ENCODE results near the gene LRRC25.
A peak's percentile ranks its signal among the peaks of the same experiment; 100 is the strongest.
"Not testable (repeated sequence)": the region's sequence is repeated elsewhere in the genome, so short reads cannot be mapped to it uniquely, and the experiment has no call there.

The LRRC25 gene

DNA sequence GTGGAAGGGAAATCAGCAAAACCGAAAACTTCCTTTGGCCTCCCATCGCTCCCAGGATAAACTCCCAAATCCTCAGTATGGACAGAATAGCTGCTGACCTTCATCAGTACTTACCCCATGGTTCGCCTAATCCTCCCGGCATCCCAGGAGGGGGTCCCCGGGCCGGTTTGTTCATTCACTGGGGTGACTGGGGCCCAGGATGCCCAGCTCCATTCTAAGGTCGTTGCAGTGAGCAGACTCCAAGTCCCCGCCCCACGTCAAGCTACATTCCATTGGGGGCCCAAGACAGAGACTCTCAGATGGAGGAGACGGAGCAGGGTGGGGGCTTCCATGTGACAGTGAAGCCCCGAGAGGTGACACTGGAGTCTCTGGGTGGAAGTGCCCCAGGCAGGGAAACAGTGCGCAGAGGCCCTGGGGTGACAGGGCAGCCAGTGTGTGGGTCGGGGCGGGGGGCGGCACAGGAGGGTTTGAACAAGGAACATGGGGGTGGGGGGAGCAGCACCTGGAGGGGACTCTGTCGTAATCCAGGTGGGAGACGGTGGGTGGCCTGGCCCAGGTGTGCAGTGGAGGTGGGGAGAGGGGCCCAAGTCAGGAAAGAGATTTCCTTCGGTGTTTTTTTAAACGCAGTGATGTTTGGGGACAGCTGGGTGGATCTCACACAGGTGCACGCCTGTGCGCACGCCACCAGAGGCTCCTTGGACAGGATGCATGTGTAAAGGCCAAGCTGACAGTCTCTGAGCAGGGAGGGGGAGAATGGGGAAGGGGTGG, 26.9 kb upstream of the LRRC25 start:
- no peak for DNase-seq

DNA sequence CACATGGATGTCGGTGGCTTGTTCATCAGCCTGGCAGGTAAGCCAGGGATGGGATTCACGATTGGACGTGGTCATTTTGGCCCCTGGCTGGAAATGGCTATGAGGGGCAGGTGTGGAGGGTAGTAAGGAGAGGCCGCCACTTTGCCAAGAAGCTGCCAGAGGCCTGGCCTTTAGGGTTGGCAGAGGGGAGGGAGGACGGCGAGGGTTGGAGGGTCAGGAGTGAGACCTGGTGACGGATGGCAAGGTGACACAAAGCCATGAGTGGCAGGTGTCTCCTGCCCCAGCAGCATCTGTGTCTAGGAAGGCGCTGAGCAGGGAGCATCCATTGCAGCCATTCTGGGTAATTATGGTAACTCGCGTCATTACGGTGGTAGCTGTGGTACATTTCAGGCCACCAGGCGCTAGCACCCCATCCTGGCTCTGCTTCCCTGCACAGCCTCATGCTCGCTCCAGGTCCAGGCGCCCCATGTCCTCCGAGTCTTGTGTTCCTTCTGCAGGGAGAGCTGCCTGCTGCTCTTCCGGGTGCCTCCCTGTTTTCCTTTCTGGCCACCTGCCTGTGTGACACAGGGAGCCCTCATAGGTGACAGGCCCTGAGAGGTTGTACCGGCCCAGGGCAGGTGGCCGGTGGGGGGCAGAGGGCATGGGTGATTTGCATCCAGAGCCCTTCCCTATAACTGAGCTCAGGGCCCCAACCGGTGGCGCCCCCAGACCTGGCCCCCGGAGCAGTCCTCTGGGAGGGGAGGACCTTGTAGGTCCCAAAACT, 26.0 kb upstream of the LRRC25 start:
- DNase-seq, result no peak

DNA sequence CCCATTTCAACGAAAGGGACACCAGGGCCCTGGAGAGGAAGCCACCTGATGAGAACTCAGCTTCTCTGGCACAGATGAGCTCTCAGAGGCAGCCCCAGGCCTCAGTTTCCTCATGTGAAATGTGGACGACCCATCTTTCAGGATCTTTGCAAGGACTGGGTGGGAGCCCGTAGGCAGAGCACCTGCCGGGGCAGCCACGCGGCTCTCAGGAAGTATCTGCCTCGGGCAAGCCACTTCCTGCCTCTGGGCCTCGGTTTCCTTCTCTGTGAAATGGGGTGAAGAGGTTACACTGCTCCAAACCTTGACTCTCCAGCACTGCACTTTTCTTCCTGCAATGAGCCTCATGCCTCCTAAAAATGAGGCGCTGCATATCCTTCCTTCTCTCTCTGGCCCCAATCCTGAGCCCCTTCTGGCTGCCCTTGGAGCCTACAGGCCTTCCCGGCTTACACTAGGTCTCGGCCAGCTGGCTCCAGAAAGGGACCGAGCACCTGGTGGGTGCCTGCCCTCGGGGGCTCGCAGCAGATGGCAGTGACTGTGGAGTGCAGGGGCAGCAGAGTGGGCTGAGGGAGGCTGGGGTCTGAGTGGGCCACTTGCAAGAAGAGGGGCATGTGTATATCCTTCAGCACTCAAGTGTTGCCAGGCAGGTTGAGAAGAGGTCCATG, 25.2 kb upstream of the LRRC25 start:
- DNase-seq, result no peak

DNA sequence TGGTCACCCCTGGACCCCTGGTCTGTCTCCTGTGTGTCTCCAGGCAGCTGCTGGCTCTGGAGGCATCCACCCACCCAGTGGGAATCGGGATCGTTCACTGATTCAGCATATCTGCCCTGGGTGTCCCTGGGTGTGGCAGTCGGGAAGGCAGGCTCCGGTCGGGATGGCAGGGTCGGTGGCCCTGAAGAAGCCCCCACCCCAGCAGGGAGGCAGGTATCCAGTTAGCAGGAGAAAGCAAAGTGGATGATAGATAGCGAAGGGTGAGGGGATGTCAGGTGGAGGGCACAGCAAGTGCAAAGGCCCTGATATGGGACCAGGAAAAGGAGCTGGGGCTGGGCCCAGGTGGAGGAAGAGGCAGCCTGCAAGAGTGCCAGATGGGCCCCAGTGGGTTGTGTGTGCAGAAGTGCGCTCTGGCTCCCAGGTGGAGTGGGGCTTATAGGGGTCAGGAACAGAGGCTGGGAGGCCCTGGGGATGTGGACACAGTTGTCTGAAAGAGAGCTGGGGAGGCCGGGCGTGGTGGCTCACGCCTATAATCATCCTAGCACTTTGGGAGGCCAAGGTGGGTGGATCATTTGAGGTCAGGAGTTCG, 24.0 kb upstream of the LRRC25 start:
- DNase-seq, result no peak

DNA sequence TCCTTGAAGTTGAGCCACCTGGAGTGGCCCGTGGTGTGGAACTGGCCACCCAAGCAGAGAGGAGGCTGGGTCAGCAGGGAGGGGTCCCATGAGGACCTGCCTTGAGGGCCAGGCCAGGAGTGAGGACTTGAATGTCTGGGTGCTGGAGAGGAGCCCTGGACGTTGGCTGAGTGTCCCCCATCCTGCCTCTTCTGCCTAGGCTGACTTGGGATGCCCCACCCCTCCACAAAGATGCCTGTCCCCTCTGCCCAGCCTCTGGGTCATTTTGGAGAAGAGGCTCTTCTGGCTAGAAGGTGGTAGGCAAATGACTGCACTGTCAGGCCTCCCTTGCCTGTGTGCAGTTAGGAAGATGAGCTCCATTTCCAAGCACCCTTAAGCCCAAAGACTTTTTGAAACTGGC, 23.5 kb upstream of the LRRC25 start:
- no peak for DNase-seq

DNA sequence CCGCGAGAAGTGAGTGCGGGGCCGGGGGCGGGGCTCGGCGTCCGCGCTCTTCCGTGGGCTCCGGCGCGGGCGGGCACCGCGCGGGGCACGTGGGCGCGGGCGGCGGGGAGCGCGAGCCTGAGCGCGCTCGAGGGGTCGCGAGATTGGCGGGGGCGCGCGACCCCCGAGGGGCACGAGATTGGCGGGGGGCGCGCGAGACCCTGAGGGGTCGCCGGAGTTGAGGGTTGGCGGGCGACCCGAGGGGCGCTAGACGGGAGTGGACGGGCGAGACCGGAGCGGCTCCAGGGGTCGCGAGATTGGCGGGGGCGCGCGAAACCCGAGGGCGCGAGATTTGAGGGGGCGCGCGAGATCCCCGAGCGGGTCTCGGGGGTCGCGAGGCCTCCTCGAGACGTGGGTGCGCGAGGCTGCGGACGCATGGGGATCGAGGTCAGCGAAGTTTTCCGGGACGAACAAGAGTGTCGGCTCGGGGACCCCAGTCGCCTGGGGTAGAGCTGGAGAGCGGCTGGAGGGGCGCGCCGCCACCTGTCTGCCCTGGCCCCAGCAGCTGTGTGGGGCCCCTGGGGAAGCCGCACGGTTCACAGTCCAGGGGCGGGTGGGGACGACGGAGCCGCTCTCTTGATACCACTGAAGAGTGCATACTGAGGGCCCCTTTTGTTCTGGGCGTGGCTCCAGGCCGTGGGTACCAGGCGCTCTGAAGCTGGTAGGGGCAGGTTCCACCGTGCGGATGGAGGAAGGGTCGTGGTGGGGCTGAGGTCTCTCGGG, 22.5 kb upstream of the LRRC25 start:
- peak; percentile 71 for DNase-seq

DNA sequence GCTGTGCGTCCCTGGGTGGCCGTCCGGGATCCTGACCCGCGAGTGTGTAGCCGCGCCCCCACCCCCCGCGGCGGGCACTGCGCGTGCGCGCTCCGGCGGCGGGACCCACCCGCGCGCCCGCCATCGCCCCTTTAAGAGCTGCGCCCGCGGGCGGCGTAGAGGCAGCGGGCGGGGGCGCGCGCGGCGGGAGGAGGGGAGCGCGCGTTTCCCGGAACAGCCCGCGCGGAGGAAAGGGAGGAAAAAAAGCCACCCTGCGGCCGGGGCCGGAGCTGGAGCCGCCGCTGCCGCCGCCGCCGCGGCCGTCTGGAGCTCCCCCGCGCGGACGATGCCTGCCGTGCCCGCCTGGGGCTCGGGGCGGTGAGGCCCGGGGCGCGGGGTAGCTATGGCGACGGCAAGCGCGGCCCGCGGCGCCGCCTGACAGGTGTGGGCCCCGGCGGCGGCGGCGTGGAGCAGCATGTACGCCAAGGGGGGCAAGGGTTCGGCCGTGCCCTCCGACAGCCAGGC, 21.8 kb upstream of the LRRC25 start, which contains the start of gene SSBP4:
SSBP4 (plus strand) TSS at position 204 of the 504 bp plus-strand sequence; CDS start at position 455, 251 bp downstream.
- DNase-seq, result peak; percentile 78

DNA sequence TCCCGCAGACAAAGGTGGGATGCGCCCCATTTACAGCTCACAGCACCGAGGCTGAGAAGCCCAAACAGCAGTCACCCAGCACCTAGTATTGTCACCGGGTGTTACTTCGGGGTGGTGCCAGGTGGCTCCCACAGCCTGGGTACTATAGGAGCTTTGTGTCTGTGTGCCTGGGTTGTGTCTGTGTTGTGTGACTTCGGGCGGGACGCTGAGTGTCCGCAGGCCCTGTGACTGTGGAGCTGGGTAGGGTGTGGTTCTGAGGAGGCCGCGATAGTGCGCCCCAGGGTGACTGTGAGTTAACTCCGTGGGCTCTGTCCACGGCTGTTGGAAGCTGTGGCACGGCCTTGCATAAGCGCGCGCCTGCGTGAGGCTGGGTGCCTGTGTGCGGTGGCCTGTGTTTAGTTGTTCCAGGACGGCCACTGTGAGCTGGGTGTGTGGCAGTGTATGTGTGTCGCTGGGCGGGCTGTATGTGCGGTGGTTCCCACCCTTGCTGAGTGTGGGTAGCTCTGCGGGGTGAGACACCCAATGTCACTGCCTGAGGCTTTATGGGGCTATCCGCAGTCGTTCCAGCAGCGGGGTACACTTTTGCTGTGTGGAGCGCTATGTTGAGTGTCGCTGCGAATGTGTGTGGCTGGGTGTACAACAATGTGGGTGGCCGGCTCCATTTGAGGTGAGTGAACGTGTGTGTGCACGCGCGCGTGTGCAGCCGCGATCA, 21.2 kb upstream of the LRRC25 start:
- DNase-seq, result peak; percentile 51

DNA sequence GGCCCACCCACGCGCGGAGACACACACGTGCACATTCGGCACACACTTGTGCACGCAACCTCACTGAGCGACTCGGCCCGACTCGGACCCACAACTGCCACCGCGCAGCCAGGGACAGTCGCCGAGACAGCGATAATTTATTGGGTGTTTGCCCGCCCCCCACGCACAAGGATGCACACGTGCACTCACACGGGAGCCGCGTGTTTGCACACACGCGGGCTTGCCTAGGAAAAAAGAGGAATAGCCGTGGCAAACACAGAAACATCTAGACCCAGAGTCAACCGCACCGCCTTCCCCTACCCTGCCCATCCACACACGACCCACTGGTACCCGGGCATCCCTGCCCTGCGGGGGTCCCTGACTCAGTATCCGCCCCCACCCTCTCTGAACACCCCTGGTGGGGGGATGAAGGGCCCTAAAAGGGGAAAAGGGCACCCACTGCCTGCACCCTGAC, 20.6 kb upstream of the LRRC25 start:
- peak; percentile 66 for DNase-seq

DNA sequence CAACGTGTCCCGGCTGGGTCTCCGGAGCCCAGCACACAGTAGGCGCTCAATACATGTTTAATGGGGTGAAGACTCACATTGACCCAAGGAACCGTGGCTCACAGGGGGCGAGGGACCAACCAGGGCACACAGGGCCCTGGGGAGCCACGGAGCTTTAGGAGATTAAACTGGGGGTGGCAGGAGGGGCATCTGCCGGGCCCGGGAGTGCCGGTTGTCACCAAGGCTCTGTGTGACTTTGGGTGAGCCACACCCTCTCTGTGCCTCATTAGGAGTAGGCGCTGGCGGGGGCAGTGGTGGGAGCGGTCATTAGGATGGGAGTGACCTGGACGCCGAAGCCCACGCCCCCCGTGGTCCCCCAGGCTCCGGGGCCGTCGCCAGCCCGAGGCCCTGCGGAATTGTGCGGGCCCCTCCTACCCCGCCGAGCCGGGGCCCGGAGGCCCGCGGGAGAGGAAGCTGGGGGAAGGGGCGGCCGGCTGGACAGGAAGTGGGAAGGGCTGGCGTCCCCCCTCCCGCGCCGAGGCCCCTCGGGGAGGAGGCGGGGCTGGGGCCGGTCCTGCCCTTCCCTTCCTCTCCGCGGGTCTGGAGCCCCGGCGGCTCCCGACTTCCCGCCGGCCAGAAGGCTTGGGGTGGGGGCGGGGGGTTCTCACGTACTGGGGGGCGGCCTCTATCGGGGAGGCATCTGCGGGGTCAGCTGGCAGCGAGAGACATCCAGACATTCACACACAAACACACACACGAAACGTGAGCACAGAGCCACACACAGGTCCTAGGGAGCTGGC, 20.0 kb upstream of the LRRC25 start:
- DNase-seq, result peak; percentile 59

DNA sequence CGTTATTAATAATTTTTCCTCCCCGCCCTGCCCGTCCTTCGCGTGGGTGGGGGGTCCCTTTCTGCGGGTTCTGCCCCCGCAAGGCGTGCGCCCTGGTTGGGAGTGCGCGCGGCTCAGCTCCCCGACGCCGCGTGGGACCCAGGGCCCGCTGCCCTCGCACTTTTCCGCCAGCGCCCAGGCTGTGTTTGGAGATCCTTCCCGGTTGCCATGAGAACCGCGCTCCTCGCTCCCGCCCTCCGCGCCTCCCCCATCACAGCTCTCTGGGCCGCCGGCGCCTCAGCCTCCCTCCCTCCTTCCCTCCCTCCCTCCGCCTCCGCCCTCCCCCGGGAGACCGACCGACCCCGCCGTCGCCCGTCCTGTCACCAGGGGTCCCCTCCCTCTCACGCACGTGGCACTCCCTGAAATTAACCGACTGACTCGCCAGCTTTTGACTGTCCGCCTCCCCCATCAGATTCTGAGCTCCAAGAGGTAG, 19.4 kb upstream of the LRRC25 start:
- peak; percentile 80 for DNase-seq

DNA sequence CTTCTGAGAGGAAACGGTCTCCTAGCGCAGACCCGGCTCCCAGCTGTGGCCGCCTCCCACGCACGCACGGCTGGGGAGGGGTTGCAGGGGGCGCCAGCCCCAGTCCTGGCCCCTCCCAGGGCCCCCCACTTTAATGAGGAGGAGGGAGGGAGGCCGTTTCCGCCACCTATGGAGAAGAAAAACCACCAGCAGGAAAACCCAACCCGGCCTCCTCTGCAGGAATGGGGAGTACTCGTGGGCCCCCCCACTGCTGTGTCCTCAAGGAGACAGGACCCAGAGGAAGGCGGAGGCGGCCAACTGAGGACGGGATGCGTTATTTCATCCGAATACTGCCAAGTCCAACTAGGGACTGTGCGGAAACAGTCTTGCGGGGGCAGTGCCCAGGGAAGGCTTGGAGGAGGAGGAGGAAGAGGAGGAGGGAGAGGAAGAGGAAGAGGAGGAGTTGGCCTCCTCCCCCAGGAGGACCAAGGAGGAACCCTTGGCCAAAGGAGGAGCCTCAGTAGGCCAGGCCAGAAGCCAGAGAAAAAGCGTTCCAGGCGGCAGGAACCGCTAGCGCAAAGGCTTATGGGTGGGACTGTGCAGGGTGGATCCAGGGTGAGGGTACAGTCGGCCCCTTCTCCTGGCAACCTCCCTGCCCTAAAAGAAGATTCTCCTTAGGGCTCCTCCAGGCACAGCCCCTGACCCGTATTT, 17.9 kb upstream of the LRRC25 start:
- peak; percentile 36 for DNase-seq

DNA sequence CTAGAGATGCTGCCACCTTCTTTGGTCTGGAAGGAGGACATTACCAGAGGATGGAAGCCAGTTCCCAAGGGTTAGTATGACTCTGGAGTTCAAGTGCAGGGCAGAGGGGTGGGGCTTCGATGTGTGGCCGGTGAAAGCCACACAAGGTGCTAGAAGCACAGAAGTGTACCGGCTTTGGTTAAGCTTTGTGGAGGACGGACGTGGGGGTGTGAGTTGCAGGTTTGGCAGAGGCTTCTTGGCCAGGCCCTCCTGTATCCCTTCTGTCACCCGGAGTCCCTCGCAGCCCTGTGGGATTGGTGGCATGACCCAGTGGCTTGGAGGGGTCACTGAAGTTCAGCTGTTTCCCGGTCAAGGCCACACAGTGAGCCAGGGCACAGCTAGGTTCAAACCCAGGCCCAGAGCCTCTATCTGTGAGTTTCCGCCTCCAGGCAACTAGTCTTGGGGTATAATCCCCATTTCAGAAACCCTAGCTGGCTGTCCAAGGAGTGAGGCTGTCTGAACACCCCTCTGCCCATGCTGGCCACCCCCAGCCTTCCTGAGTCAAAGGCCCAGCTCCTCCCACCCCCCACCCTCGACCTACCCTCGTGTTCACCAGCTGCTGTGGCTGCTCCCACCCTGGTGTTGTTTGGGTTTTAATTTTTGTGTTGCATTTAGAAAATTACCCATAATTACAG, 17.2 kb upstream of the LRRC25 start:
- DNase-seq, result no peak

DNA sequence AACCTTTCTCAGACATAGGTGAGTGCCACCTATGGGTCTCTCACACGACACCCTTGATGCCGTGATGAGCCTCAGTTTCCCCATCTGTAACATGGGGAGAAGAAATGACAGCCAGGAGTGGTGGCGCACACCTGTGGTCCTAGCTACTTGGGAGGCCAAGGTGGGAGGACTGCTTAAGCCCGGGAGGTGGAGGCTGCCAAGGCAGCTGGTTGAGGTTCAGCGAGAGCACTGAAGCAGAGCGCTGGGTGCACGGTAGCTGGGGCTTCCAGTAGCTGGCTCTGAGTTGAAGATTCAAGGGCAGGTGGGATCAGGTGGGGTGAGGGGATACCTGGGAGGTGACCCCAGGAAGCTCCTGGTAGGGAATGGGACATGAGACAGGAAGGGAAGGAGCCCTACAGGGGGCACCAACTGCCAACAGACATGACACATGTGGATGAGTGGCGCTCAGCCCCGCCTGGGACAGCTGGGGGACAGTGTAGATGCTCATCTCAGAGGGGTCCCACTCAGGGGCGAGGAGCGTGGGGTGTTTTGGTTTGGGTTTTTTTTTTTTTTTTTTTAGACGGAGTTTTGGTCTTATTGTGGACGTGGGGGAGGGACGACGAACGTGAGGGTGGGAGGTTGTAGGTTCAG, 15.3 kb upstream of the LRRC25 start:
- DNase-seq, result no peak

DNA sequence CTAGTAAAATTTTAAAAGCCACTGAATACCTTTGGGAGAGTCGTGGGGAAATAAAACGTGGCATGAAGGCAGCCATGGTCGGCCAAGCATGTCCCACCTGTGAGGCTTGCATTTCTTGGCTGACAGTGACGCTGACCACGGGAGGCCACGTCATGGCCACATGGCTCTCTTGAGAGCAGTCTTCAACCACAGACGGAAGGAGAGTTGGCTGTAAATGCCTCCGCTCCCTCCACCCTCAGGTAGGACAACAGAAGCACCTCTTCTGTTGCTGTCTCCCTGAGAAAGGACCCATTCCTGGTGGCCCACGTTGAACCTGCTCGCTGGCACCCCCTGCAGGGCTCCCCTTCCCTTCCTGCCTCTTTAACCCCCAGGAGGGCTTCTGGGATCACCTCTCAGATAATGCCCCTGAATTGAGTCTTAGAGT, 10.6 kb upstream of the LRRC25 start:
- peak; percentile 53 for DNase-seq

DNA sequence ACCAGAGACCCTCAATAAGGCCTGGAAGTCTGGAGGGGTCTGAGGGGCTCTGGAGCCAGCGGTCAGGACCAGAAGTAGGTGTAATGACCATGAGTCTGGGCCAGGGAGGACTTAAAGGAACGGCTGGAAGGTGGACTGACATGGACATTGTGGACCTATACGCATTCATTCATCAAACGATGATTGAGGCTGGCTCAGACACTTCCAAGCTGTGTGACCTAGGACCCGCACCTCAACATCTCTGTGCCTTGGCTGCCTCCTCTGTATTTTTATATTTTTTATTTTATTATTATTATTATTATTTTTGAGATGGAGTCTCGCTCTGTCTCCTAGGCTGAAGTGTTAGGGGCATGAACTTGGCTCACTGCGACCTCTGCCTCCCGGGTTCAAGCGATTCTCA, 9.3 kb upstream of the LRRC25 start:
- no peak for DNase-seq

DNA sequence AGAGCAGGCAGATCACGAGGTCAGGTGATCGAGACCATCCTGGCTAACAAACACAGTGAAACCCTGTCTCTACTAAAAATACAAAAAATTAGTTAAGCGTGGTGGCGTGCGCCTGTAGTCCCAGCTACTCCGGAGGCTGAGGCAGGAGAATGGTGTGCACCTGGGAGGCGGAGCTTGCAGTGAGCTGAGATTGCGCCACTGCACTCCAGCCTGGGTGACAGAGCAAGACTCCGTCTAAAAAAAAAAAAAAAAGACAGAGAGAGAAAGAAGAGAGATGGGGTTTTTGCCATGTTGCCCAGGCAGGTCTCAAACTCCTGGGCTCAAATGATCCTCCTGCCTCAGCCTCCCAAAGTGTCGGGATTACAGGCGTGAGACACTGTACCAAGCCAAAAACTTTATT, 8.3 kb upstream of the LRRC25 start:
- not testable (repeated sequence) for DNase-seq

DNA sequence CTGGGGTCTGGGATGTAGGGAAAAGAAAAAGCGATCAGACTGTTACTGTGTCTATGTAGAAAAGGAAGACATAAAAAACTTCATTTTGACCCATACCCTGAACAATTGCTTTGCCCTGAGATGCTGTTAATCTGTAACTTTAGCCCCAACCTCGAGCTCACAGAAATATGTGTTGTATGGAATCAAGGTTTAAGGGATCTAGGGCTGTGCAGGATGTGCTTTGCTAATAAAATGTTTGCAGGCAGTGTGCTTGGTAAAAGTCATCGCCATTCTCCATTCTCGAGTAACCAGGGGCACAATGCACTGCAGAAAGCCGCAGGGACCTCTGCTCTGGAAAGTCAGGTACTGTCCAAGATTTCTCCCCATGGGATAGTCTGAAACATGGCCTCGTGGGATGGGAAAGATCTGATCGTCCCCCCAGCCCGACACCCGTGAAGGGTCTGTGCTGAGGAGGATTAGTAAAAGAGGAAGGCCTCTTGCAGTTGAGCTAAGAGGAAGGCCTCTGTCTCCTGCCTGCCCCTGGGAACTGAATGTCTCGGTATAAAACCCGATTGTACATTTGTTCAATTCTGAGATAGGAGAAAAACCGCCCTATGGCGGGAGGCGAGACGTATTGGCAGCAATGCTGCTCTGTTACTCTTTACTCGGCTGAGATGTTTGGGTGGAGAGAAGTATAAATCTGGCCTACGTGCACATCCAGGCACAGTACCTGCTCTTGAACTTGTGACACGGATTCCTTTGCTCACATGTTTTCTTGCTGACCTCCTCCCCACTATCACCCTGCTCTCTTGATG, 5.2 kb upstream of the LRRC25 start:
- DNase-seq, result not testable (repeated sequence)
